Suprapubic skin (tissue), 4 donors: ENCODE data around the gene TOLLIP.

Source experiments
- EP300 ChIP-seq: sonication (generic); formaldehyde crosslinking; IDR thresholded peaks from one replicate; pipeline ENCODE4 v1.6.1; 2017; ENCODE audit warnings: antibody characterized with exemption
- POLR2A ChIP-seq, 2 donors: fragments of 450-650 bp; IDR thresholded peaks; one replicate each; pipeline ENCODE4 v1.6.1; 2017; ENCODE audit warnings: antibody characterized with exemption in 2 of 2, mild to moderate bottlenecking in 2 of 2, moderate library complexity in 2 of 2
- POLR2AphosphoS5 ChIP-seq, 3 donors: sonication (generic); formaldehyde crosslinking; IDR thresholded peaks; one replicate each; pipeline ENCODE4 v1.6.1; 2017; ENCODE audit warnings: antibody characterized with exemption in 3 of 3
- TF ChIP-seq, protein P1 (sequence below), 2 donors: fragments of 200-600 bp in 1 of 2; fragments of 450-650 bp in 1 of 2; sonication (generic) in 1 of 2; IDR thresholded peaks; one replicate each; pipeline ENCODE4 v1.5.1; 2016 to 2019; ENCODE audit warnings: antibody characterized with exemption in 2 of 2, mild to moderate bottlenecking in 1 of 2, moderate library complexity in 1 of 2

- TF ChIP-seq, protein P1, sequence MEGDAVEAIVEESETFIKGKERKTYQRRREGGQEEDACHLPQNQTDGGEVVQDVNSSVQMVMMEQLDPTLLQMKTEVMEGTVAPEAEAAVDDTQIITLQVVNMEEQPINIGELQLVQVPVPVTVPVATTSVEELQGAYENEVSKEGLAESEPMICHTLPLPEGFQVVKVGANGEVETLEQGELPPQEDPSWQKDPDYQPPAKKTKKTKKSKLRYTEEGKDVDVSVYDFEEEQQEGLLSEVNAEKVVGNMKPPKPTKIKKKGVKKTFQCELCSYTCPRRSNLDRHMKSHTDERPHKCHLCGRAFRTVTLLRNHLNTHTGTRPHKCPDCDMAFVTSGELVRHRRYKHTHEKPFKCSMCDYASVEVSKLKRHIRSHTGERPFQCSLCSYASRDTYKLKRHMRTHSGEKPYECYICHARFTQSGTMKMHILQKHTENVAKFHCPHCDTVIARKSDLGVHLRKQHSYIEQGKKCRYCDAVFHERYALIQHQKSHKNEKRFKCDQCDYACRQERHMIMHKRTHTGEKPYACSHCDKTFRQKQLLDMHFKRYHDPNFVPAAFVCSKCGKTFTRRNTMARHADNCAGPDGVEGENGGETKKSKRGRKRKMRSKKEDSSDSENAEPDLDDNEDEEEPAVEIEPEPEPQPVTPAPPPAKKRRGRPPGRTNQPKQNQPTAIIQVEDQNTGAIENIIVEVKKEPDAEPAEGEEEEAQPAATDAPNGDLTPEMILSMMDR (IDR thresholded peaks at IDR 0.05): no peak
- no peak for TF ChIP-seq POLR2A (IDR thresholded peaks at IDR 0.05)
- no peak for TF ChIP-seq EP300
- TF ChIP-seq POLR2AphosphoS5 (IDR thresholded peaks at IDR 0.05): no peak
These were observed 34.7 kb upstream of the TOLLIP start for GRCh38 chr11:1344056-1344635.
